Measurements from ENCODE around the gene CCIN.
"Not testable (repeated sequence)": the region's sequence is repeated elsewhere in the genome, so short reads cannot be mapped to it uniquely, and the experiment has no call there.

CCIN gene

DNA sequence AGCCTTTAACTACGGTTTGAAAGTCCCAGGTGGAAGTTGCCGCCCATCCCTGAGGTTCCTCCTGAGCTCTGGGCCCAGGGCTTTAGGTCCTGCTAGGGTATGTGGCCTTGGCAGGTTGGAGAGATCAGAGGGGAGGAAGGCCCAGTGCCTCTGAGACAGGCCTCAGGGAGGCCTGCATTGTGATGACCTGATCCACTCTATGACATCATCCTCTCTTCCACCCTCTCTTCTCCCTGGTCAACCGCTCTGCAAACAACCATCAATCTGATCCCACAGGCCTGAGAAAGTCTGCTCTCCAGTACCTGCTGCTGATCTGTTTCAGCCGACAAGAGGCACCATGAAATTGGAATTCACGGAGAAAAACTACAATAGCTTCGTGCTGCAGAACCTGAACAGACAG, at the start of gene CCIN:
Gene CCIN, plus strand, starts transcription at position 223 of the 400 bp plus-strand sequence. Its CDS starts 115 bp downstream, at position 338.
- no peak for DNase-seq (ENCODE audit: low read depth)

DNA sequence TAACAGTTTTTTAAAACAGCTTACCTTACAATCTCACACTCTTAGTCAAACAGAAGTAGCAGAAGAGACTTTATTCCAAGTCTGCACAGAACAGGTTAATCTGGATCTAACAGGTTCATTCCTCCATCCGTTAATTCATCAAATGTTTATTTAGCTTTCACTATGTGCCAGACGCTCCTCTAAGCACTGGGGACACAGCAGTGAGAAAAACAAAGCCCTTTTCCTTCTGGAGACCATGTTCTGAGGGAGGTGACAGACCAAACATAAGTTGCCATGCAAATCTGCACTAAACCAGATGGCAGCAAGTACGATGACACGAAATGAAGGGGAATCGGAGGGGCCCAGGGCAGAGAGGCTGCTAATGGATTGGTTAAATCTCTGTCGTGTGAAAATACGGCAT, 49.7 kb upstream of the CCIN start:
- no peak for DNase-seq (ENCODE audit: low read depth)

DNA sequence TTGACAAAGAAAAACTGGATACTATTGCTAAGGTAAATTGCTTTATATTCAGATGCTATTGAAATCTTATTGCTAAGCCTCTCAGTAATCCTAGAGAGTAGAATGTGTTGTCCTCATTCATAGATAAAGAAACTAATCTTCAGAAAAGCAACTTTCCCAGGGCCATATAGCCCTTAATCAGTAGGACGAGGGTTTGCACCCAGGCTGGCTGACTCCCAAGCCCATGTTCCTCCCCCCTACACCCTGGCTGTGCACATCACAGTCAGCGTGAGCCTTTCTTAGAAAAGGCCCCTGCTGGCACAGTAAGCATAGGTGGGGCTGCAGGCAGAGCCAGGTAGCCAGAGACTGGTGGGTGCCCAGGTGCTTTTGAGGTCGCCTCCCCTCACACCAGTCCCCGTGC, 48.5 kb upstream of the CCIN start:
- DNase-seq (ENCODE audit: low read depth) = no peak

DNA sequence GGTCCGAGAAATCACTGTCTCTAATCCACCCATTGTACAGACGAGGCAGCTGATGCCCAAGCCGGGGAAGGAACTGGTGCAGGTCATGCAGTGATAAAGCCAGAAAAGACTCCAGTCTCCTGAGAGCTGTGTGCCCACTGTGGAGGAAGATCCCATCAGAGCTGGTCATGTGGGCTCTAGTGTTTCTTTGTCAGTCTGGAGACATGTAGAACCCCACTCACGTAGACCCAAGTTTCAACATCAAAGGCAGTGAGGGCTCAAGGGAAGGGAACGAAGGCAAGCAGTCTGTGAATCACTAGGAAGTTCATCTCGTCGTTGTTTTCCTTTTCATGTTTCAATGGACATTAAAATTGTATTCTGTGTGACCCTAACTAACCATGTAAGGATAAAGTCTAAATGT, 47.2 kb upstream of the CCIN start:
- no peak for DNase-seq (ENCODE audit: low read depth)

DNA sequence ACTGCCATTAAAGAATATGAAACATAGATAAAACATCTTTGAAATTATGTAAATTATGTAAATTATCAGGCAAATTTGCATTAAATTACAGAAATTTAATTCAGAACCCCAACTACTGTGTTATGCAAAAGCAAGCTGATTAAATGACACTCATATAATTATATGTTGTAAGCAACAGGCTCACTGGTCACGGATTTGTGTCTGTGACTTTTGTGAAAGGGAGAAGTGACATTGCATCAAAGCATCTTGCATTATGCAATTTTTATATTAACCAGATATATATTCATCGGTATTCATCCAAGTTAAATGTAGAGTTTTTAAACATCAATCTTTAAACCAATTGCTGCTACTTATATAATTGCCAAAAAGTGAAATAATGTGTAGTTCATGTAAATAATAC, 45.7 kb upstream of the CCIN start:
- no peak for DNase-seq (ENCODE audit: low read depth)

DNA sequence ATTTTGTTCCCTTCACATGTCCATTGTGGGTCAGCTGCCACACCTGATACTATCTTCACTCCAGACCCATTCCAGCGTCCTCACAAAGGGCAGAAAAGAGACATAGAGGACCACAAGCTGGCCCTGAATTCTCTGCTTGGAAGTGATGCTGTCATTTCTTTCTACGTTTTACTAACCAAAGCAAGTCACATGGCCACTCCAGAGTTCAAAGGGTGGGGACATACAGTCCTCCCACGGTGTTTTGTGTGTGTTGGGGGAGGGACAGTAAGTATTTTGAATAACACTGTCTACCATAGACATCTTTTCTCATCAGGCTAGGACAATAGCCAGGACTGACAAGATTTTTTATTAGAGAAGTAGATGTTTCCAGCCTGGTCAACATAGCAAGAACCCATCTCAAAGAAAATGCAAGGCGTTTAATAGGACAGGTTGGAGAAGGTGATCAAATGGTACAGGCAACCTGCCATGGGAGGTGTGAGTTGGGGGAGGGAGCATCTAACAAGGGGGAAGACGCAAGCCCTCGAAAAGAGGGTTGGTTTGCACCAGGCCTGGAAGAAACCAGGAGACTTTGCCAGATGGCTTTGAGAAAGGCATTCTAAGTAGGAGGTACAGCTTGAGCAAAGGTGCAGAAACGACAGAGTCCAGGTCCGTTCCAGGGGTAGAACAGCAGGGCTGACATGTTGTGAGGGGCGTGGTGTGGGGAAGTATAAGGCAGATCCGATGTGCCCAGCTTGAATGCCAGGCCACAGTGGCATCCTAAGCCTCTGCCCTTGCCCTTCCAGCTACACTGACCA, 43.9 kb upstream of the CCIN start:
- no peak for DNase-seq (ENCODE audit: low read depth)

DNA sequence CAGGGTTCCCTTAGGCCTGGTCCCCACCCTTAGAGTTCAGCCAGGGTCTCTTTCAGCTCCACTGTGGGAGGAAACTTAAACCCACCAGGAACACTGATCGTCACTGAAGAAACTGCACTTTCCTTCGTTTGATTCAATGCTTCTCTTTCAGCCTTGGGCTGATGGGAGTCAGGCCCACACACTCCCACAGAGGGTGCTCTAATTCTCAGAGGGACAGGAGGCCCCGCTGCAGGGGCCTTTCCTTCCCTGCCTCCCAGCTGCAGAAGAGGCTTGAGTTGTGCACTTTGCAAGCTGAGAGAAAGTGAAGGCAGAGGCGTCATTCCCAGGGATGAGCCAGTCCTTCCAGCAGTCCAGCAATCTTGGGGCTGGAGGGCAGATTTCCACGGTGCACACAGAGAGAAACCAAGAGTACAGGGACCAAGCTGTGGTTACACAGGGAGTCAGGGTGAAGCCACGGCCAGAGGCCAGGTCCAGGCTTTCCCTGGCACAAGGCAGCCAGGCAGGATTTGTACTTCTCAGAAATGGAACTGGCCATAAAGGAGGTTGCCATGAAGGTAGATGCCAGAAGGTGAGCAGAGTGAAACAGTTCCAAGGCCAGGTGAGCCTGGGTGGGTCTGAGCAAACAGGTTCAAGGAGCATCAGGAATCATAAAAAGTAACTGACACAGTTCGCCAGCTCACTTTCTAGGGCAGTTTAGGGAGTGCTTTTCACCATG, 43.0 kb upstream of the CCIN start:
- no peak for DNase-seq (ENCODE audit: low read depth)

DNA sequence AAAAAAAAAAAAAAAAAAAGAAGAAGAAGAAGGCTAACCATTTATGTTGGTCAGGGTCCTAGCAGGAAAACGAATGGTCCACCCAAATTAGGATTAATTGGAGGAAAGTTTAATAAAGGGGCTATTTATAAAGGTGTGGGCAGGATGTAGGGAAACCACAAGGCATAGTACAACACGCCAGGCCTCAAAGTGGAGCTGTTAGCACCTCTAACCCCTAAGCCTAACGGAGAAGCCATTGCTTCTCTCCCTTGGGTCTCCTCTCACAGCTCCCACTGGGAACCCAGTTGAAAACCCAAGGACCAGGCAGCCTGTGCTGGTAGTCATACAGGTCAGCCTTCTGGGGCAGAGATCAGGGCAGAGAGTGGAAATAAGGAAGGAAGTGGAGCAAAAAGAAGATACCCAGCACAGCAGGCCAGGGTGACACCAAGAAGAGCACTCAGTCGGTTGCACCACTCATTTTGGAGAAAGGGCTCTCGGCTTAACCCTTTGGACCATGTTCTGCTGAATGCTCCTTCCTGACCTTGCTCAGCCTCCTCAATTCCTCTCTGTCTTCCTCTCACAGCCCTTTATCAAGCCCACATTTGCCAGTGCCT, 41.4 kb upstream of the CCIN start:
- DNase-seq (ENCODE audit: low read depth) = no peak

DNA sequence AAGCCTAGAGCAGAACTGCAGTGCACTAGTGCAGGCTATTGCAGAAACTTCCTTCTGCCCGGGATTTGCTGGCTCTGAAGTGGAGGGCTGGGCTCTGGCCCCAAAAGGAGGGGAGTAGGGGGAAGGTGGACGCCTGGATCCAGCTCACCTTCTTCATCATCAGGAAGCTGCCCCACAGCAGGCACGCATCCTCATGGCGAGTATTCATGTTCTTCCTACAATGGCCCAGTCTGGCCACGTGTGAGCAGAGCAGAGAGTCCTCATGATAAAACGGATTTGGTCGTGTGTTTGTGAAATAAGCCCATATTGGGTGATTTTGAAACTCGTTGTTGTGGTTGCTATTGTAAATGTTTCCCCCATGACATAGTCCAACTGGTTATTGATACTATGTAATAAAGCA, 40.8 kb upstream of the CCIN start:
- no peak for DNase-seq (ENCODE audit: low read depth)

DNA sequence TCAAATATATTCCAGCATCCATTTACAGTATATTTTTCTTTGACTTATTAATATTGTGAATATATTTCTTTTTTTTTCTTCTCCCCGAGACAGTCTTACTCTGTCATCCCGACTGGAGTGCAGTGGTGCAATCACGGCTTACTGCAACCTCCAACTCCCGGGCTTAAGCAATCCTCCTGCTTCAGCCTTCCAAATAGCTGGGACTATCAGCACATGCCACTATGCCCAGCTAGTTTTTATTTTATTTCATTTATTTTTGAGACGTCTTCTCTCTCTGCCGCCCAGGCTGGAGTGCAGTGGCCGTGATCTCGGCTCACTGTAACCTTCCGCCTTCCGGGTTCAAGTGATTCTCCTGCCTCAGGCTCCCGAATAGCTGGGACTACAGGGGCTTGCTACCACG, 40.0 kb upstream of the CCIN start:
- no peak for DNase-seq (ENCODE audit: low read depth)

DNA sequence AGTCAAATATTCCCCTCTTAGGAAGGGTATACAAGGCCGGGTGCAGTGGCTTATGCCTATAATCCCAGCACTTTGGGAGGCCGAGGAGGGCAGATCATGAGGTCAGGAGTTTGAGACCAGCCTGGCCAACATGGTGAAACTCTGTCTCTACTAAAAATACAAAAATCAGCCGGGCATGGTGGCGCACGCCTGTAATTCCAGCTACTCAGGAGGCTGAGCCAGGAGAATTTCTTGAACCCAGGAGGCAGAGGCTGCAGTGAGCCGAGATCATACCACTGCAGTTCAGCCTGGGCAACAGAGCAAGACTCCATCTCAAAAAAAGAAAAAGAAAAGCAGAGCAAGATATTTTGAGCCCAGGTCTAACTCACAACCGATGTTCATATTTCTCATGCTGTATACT, 37.5 kb upstream of the CCIN start:
- not testable (repeated sequence) for DNase-seq (ENCODE audit: low read depth)

DNA sequence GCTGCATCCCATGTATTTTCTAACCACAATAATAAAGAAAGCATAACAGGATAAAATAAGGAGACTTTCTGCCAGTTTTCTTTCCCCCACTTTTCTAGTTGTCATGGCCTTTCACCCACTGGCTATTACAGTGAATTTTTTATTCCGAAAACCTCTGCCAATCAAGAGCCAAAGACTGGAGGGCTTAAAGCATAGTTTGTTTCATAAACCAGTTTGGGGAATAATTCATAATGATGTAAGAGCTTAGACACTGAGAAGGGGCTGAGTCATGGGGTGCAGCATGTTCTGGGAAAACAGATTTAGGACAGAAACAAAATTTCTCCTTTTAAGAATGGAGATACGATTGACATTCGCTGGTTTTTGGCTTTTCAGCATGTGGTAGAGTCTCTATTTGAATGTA, 37.1 kb upstream of the CCIN start:
- no peak for DNase-seq (ENCODE audit: low read depth)

DNA sequence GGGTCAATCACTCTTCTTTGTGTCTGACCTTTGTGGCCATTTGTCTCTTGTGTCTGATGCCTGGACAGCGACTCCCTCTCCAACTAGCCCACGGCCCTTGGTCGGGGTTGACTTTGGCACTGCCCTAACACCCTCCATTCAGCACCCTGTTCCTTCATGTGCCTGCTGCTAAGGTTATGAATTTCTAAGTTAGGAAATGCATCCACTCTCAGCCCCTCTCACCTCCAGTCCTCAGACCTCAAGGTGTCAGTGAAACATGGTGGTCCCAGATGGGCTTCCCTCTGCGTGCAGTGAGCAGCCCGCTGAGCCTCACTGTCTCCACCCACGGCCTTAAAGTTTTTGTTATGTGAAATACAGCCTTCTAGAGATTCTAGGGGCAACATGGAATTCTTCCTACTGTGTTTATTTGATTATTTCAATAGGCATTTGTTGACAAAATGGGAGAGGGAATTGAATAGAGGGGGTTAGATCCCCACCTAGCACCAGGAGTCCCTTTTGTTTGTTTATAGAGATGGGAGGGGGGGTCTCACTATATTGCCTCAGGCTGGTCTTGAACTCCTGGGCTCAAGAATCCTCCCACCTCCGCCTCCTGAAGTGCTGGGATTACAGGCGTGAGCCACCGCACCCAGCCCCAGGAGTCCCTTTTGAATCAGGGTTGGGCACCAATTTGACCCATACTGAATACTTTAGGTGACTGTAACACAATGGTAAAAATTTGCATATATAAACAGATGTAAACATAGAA, 34.3 kb upstream of the CCIN start:
- no peak for DNase-seq (ENCODE audit: low read depth)

DNA sequence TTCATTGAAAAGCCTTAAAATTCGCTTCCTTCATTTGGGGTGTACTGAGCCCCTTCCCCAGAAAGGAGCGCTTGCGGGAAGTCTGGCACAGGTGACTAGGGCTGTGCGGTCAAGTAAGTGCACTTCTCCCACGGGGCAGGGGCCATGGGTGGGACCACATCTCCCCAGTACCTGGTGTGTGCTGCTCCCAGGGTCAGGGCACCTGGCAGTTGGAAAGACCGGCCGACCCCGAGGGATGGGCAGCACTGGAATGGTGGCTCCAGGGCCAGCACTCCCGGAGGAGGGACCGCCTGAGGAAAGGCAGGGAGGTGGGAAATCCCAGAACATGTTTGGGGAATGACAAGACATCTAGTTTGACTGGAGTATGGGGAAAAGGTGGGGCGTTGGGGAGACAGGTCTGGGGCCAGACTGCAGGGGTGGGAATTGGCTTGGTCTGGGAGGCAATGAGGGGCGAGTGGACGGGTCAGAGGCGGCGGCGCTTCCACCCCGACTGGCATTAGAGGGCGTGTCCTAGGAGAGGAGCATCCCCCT, 33.4 kb upstream of the CCIN start:
- DNase-seq (ENCODE audit: low read depth) = no peak

DNA sequence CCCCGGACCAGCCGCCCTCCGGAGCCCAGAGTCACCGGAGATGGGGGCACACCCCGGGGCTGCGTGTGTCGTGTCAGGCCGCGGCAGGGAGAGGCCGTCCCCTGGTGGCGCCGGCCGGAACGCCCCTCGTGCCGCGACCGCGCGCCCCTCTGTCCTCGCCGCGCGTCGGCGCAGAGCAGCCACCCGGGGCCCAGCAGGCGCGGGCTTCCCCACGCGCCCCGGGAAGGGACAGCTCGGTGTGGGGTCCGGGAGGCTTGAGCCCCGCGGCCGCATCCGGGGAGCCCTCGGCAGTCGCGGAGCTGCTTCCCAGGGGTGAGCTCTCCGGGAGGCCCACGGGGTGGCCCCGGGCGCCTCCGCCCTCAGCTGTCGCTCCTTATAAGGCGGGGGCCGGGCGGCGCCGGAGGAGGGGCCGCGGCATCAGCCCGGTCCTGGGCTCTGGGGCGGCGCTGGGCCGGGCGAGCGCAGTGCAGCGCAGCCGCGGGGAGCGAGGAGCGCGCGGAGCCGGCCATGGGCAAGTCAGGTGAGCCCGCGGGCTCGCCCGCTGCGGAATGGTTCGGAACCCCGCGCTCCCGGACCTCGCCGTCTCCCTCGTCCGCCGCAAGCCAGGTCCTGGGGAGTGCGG, 32.8 kb upstream of the CCIN start, which contains the start of gene GLIPR2:
Gene GLIPR2, plus strand, starts transcription at position 462 of the 622 bp plus-strand sequence. Its CDS starts 46 bp downstream, at position 508.
- peak; percentile 57 for DNase-seq (ENCODE audit: low read depth)

DNA sequence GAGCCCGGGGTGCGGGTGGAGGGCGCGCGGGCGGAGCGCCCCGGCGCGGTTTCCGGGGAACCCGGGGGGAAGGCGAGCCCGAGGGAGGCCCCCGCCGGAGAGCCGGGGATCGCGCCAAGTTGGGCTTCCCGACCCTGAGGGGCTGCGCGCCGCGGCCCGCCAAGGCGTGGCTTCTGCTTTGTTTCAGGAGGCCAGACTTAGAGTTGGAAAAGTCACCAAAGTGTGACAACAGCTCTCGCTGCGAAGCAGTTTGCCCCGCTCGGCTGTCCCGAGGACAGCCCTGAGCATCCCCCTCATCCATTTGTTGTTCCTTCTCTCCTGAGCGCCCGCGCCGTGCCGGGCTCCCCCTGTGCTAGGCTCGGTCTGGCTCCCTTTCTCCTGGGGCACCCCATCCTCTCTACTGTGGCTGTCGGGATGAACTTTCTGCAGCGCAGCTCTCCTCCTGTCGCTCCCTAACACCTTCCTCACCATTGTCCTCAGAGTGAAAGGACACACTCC, 32.2 kb upstream of the CCIN start:
- DNase-seq (ENCODE audit: low read depth) = no peak

DNA sequence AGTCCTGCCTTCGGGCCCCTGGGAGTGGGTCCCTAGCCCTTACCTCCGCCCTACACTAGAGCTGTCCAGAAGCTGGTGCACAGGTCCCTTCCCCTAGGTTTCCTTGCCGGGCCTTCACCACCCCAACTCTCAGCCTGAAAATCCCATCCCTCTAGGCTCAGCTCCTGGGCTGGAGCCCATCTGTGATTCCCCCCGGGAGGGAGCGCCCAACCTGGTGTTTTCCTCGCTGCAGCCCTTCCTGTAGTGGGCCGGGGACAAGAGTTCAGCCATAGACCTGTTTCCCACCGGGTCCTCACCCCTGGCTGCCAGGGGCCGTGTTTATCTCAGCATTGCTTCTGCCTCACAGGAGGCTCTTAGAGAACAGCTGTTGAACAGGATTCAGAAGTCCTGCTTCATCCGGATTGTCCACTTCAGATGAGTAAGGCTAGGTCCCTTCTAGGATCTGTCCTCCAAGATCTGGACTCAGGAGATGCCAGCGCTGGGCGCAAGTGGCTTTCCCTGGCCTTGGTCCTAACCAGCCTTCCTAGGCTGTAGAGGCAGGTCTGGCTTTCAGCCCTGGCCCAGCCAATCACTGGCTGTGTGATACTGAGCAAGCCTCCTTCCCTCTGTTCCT, 31.7 kb upstream of the CCIN start:
- no peak for DNase-seq (ENCODE audit: low read depth)

DNA sequence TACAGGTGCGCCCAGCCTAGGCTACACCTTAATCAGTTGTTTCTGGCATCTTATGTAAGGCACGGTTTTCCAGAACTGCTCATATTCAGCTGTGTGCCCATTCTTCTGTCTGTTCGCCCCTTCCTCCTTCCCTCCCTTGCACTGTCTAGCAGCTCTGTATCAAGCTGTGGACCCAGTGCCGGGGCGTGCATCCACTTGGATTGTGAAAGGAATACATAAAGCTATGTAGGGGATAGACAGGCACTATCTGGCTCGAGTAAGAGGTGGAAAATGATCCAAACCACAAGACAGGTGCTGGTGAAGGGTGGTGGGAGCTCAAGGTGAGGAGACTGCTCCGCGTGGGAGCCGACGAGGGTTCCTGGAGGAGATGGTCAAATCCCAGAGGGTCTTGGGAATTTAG, 30.7 kb upstream of the CCIN start:
- DNase-seq (ENCODE audit: low read depth) = no peak

DNA sequence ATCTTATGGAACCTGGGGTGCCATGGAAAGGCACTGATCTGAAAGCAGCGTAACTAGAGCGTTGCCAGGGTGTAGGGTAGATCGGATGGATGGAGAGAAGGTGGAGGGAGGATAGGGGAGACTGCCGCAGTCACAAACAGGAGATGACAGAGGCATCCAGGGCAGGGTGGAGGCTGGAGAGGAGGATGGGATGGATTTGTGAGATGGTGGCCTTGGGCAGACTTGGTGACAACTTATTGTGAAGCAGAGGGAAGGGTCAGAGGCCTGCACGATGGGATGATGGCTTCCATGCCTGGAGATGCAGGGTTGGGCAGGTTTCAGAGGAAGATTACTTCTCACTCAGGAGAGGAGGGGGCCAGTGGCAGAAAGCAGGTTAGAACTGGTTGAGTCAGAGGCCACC, 30.3 kb upstream of the CCIN start:
- no peak for DNase-seq (ENCODE audit: low read depth)

DNA sequence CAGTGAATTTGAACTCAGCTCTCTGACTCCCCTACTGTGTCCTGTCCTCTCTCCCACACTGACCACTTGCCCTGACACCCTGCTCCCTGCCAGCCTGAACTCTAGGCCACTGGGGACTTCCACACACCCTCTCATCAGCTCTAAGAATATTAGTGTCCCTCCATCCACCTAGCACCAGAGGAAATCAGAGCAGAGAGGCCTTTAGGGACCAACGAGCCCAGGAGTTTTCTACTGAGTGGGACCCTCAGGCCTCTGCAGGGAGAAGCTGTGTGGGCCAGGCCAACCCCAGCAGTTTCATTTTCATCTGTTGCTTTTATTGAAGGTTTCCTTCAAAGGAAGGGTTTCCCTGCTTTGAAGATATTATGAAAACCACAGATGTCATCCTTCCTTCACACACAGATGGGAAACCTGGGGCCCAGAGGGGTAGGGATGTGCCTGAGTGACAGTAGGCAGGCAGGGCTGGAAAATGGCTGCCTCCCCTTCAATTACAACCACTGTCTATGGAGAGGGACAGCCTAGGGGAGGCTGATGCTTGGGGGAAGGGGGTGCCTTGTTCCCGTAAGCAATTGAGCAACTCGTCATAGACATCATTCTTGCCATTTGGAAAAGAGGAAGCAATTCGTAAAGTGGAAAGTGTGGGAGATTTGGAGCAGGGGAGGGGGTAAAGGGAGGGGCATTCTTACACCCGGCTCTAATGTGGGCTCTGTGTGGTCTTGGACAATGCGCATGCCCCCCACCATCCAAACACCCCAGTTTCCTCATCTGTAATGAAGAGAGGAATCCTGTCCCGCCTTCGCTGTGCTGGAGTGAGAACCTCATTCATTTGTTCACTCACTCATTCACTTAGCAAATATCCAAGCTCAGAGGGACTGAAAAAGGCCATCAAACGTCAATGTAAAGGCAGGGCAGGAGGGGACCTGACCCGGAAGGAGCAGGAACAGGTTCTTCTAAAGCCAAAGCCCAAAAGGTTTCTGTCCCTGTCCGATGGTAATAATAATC, 28.8 kb upstream of the CCIN start:
- no peak for DNase-seq (ENCODE audit: low read depth)

All from stimulated activated CD8-positive, alpha-beta memory T cell treated with anti-CD3 and anti-CD28 coated beads, Interleukin-15, amount 100 ng/mL, for 24 hours (primary cell).